Frontal cortex (tissue), 4 donors: ENCODE results near the gene B3GALT6. TPM values are rescaled to one million over a fixed set of nuclear protein-coding genes. Genes with fewer than 3 reads are reported as not detected.

Source experiments
- DNase-seq, 2 donors: peaks; one replicate each; pipeline ENCODE4 v3.0.0; 2012; ENCODE audit warnings: low spot score in 2 of 2
- FAIRE-seq: peaks from 2 replicates; lab custom pipeline; 2012; peaks lifted over from hg19 to GRCh38; lab: Jason Lieb, UNC
- total RNA-seq: library from RNA; depleted of rRNA; stranded (reverse); fragments of >200 nt; gene quantifications from one replicate; pipeline ENCODE4 v1.2.3, GENCODE V29; 2014
- donor health status: control.
- donor health status: control.
- donor health status: control.

B3GALT6 gene
- total RNA-seq, 1 donor from 2014 or later = 24.1 TPM

DNA sequence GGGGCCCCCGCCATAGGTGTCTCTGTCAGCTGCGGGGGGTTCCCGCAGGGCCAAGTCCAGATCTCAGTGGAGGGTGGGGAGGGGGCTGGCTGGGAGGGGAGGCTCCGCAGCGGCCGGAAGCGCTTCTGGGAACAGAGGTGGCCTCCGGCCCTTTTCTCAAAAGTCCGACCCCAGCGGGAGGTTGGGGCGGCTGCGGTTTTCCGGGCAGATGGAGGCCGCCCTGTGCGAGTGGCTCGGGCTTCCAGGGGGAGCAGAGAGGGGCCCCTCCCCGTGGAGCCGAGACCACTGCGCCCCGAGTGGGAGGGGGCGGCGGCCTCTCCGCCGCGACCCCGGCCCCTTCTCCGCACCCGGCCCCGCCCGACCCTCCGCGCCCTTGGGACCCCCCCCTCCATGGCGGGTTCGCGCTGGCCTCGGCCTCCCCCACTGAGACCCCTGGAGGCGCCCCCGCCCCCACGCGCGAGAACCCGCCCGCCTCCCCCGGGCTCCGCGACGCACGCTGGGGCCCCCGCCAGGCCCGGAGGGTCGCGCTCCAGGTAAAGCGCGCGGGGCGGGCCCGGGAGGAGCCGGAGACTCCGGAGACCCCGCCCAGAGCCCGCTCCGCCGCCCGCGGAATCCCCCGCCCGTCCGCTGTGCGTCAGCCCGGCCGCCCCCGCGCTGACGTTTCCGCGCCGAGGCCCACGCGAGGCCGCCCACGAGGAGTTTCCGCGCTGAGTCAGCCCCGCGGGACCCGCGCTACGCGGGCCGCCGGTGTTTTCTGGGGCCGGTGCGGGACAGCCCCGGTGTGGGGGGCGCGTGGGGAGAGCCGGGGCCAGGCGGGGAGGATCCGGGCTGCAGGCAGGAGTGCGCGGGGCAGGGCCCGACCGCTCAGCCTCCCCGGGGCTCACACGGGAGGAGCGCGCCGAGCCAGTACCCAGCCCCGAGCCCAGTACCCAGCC lies 30.9 kb upstream of the B3GALT6 start:
- DNase-seq (peak in 1 of 2 donors; percentile 96), FAIRE-seq (no peak)

GRCh38 chr1:1202831-1203560 lies 29.0 kb upstream of the B3GALT6 start:
- no peak for DNase-seq

DNA sequence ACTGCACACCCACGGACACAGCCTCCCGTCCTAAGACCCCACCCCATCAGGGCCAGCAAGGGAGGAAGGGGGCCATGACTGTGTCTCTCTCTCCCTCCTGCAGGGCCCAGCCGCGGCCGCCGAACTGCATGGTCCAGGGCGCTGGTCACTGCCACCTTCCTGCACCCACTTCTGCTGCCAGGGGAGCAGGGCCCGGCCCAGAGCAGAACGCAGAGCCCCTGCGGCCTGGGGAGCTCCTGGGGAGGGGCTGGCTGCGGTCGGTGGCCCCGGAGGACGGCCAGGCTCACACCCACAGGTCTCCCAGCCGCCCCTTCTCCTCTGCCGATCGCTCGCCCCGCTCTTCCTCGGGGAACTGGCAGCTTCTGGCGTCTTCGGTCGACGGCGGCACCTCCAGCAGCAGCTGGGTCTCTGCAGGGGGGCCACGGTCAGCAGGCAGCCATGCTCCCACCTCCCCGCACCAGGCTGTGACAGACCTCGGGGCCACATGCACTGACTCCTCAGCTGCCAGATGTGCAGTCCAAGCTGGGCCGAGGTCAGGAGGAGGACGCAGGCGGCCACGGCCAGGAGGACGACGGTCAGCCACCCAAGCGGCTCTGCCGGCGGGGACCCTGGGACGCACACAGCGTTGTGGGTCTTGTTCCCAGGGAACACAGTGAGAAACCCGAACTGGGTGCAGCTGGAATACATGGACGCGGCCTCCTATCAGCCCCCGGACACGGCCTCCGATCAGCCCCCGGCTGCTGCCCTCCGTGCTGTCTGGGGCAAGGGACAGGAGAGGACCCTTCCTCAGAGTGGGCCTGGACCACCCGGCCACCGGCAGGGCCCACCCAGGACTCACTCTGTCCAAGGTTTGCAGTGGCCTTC lies 28.2 kb upstream of the B3GALT6 start:
- DNase-seq (no peak), FAIRE-seq (no peak)

More at GRCh38 chr1:1202831-1203560, 29.0 kb upstream of the B3GALT6 start:
- FAIRE-seq = no peak

- DNase-seq = no peak
- FAIRE-seq = no peak
These were observed 27.6 kb upstream of the B3GALT6 start for GRCh38 chr1:1204425-1204920.

- DNase-seq = no peak
These were observed 26.9 kb upstream of the B3GALT6 start for GRCh38 chr1:1204998-1205768.

DNA sequence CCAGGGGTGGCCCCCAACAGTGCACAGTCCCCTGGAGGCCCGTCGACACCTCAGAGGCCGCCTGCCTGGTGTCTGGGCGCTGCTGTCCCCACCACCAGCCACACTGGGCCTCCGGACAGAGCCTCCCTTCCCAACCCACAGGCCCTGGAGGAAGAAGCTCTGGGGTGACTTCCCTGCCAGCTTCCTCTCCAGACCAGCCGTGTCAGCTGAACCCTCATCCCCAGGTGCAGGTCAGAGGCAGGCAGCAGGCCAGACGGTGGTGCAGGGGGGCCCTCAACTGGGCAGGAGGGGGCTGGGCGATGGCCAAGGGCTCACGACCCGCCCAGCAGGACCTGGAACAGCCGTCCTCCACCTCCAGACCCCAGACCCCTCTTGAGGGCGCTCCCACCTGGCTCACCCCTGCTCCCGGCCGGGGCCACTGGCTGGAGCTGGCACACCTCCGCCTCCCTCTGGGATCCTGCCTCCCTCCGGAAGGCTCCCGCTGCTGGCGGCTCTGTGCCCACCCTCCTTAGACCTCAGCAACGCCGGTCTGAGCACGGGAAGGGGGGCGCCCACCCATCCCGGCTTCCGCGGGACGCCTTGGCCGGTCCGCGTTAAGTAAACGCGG lies 26.2 kb upstream of the B3GALT6 start:
- FAIRE-seq (no peak), DNase-seq (no peak)

More at GRCh38 chr1:1204998-1205768, 26.9 kb upstream of the B3GALT6 start:
- FAIRE-seq = no peak

DNA sequence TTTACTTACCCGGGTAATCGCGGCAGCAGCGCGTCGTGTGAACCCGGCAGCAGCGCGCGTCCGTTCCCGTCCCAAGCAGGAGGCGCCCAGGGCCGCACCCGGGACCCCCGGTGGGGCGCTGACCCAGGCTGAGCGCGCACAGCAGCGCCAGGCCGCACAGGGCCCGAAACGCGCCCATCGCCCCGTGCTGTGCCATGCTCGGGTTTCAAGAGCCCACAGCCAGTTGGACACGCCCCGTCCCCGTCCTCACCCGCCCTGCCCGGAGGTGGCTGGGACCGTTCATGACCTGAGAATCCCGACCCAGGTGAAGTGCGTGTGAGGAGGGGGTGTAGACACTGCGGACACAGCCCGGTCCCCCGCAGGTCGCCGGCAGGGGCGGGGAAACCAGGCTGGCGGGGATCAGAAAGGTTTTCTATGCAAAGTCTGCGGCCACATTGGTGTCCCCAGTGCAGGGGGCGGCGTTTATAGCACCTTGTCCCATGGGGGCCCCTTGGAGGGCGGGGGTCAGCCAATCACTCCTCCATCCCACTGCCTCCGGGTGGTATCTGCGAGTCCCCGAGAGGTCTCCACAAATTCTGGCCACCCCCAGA lies 25.6 kb upstream of the B3GALT6 start, which contains the start of gene TNFRSF18:
Gene TNFRSF18 (minus strand): TSS at position 217 of the 590 bp plus-strand sequence. CDS start 21 bp downstream, at position 196.
- DNase-seq (no peak), FAIRE-seq (no peak)

- FAIRE-seq (no peak), DNase-seq (no peak)
These were observed 25.0 kb upstream of the B3GALT6 start for GRCh38 chr1:1206966-1207531.

- FAIRE-seq = no peak
- DNase-seq = no peak
These were observed 24.5 kb upstream of the B3GALT6 start for GRCh38 chr1:1207571-1207892.

GRCh38 chr1:1208713-1209433 lies 23.2 kb upstream of the B3GALT6 start:
- no peak for FAIRE-seq
- no peak for DNase-seq

DNA sequence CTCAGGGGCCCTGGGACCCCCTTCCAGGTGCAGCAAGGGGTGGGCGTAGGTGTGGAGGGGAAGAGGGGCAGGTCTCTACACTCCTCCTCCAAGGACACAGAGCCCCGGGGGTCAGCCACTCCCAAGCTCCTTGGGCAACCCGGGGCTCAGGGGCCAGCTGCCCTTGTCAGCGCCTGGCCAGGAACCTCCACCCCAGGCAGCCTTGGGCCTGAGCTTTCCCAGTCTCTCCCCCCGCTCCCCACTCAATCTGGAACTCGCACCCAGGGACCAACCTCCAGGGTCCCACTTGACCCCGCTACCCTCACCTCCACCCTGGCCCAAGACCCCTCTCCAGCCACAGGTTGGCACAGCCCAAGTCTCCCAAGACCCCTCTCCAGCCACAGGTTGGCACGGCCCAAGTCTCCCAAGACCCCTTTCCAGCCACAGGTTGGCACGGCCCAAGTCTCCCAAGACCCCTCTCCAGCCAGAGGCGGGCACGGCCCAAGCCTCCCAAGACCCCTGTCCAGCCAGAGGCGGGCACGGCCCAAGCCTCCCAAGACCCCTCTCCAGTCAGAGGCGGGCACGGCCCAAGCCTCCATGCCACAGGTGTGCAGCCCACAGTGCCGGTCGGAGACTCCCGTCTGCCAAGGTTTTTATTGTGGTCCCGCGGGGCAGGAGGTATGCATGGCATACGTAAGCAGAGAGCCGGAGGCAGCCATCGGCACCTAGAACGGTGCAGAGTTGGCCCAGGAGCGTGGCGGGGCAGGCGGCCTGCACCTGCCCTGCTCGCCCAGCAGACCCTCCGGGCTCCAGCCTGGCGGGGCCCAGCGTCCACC lies 21.1 kb upstream of the B3GALT6 start:
- DNase-seq (no peak), FAIRE-seq (no peak)

DNA sequence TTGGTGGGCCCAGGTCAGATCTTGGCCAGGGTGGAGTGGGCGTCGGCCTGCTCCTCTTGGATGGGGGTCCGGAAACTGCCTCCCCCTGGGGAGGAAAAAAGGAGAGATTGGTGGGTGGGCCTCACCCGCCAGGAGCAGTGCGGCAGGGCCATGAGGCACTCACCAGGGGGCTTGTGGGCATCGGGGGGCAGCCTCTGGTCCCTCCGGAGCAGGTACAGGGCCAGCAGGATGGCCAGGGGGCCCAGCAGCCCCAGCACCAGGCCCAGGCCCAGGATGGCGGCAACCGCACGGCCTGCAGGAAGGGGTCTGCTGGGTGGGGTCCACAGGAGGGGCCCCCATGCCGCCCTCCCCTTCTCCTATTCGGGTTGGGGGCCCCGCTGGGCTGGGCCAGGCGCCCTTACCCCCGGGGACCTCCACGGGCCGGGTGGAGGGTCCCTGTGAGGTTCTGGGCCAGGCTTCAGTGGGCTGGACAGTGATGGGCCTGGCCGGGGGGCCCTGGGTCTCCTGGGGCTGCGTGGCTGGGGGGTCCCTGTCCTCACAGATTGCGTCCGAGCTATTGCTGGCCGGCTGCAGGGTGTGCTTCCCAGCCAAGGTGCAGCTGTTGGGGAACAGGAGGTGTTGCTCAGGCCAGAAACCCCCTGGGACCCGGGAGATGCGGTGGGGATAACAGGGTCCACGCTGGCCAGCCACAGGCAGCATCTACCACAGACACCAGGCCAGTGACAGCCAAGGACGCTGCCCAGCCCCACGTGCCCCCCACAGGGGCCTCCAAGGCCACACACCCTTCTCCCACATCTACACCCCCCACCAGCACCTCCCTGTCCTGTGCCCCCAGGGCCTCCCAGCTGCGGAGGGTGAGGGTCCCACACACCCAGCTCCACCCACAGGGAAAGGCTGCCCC lies 20.2 kb upstream of the B3GALT6 start:
- DNase-seq (no peak), FAIRE-seq (no peak)

GRCh38 chr1:1212780-1213344 lies 19.2 kb upstream of the B3GALT6 start:
- FAIRE-seq = no peak
- DNase-seq = no peak

DNA sequence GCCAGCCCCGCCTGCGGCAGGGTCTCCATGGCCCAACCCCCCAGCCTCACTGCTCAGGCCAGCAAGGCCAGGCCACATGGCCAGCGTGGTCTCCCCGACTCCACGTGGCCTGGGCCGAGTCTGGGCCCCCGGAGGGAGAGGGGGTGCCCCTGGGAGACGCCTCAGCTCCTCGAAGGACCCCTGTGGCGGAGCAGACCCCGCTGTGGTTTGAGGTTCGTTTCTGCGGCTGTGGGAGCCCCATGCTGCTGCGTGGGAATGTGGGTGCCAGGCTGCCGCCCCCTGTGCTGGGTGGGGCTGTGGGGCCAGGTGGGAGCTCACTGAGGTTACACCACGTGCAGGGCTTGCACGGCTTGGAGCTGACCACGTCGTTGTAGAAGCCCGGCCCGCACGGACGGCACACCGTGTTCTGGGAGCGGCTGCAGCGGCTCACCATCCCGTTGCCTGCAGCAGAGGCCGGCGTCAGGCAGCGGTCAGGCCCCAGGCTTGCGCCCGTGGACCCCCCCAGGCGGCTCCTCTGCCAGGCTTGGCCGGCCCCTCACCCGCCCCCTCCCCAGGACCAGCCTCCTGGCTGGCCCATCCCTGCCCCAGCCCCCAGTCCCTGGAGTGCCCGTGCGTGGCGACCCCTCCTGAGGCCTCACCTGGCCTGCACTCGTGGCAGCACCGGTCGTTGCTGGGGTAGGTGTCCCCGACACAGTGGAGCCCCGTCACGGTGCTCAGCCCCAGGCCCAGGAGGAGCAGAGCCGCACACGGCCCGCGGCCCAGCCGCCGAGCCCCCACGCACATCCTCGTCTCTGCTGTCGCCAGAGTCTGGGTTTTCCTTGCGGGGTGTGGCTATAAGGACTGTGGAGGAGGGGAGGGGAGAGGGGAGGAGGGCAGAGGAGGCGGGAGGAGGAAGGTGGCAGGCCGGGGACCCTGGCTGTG lies 18.4 kb upstream of the B3GALT6 start, which contains the start of gene TNFRSF4:
Gene TNFRSF4 (minus strand): TSS at position 809 of the 921 bp plus-strand sequence. CDS start 26 bp downstream, at position 783.
- FAIRE-seq (no peak), DNase-seq (no peak)
